ENCODE results near the gene EPB41L3. TPM values are rescaled to one million over a fixed set of nuclear protein-coding genes. Genes with fewer than 3 reads are reported as not detected.

Gene EPB41L3
- total RNA-seq, 1 donor from 2014 or later, result 1.6 TPM

- no peak for DNase-seq (ENCODE audit: low spot score)
- H3K27me3 Mint-ChIP-seq (ENCODE audit: low read depth), result no peaks in the 10 kb centered on the region
- no peak overlapping the region for H3K27ac Mint-ChIP-seq
- no peaks in the 10 kb centered on the region for H3K9me3 Mint-ChIP-seq
- no peaks in the 10 kb centered on the region for H3K4me1 Mint-ChIP-seq (ENCODE audit: low read depth)
- H3K36me3 Mint-ChIP-seq (ENCODE audit: low read depth), result no peaks in the 10 kb centered on the region
- intact Hi-C loops (cut with micrococcal nuclease), result no loop called here
- no peak overlapping the region for H3K4me3 Mint-ChIP-seq (ENCODE audit: low read depth)
Observed at GRCh38 chr18:5425721-5426120, 118.1 kb downstream of the EPB41L3 start.

- DNase-seq (ENCODE audit: low spot score), result no peak
- no peak overlapping the region for H3K27ac Mint-ChIP-seq
- no peaks in the 10 kb centered on the region for H3K9me3 Mint-ChIP-seq
- H3K4me1 Mint-ChIP-seq (ENCODE audit: low read depth), result no peaks in the 10 kb centered on the region
- no peak overlapping the region for H3K4me3 Mint-ChIP-seq (ENCODE audit: low read depth)
- intact Hi-C loops (cut with micrococcal nuclease), result no loop called here
- no peaks in the 10 kb centered on the region for H3K36me3 Mint-ChIP-seq (ENCODE audit: low read depth)
- no peaks in the 10 kb centered on the region for H3K27me3 Mint-ChIP-seq (ENCODE audit: low read depth)
Observed at GRCh38 chr18:5424903-5425664, 118.7 kb downstream of the EPB41L3 start.

GRCh38 chr18:5422626-5423025 is 121.2 kb downstream of the EPB41L3 start:
- Mint-ChIP-seq H3K4me1 (ENCODE audit: low read depth) (no peaks in the 10 kb centered on the region), H3K36me3 (ENCODE audit: low read depth) (no peaks in the 10 kb centered on the region), H3K27me3 (ENCODE audit: low read depth) (peaks cover 1% of the 10 kb centered on the region), H3K9me3 (no peaks in the 10 kb centered on the region), H3K27ac (no peak overlapping the region), H3K4me3 (ENCODE audit: low read depth) (no peak overlapping the region)
- intact Hi-C loops (cut with micrococcal nuclease), result no loop called here
- DNase-seq (ENCODE audit: low spot score), result no peak

DNA sequence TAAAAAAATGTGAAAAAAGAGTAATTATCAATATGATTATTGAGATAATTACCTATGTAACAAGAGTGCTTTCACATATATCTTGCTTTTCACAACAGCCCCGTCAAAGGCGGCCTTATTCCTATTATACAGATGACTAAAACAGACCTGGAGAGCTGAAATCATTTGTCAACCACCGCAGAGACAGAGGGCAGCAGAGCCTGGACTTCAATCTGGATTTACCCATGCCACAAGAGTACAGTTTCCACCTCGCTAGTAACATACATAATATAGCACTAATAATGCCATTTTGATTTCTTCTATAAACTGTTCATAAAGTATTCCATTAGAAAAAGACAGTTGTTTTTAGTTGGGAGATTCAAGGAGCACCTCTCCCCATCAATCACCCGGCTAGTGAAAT is 121.8 kb downstream of the EPB41L3 start:
- H3K9me3 Mint-ChIP-seq, result no peaks in the 10 kb centered on the region
- H3K27ac Mint-ChIP-seq, result no peak overlapping the region
- no peaks in the 10 kb centered on the region for H3K36me3 Mint-ChIP-seq (ENCODE audit: low read depth)
- peaks cover 1% of the 10 kb centered on the region for H3K27me3 Mint-ChIP-seq (ENCODE audit: low read depth)
- no peak for DNase-seq (ENCODE audit: low spot score)
- H3K4me3 Mint-ChIP-seq (ENCODE audit: low read depth), result no peak overlapping the region
- H3K4me1 Mint-ChIP-seq (ENCODE audit: low read depth), result no peaks in the 10 kb centered on the region
- intact Hi-C loops (cut with micrococcal nuclease), result no loop called here

DNA sequence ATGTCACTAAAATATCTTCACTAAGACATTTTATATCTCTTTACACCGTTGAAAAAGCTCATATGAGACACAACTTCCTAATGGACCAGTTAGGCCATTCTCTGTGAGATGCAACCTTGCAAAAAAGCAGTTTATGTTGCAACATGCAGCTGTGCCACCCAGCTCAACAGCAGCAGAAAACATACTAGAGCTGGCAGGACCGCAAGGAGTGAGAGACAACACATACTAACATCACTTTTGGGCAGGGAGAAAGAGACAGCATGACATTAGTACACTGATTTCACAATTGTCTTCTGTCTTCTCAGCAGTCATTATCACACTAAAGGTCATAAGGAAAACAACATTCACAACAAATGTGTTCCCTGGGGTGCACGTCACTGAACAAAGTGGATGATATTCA is 122.9 kb downstream of the EPB41L3 start:
- H3K9me3 Mint-ChIP-seq, result no peaks in the 10 kb centered on the region
- no peak overlapping the region for H3K4me3 Mint-ChIP-seq (ENCODE audit: low read depth)
- H3K27me3 Mint-ChIP-seq (ENCODE audit: low read depth), result peaks cover 1% of the 10 kb centered on the region
- no peak for DNase-seq (ENCODE audit: low spot score)
- H3K27ac Mint-ChIP-seq, result no peak overlapping the region
- intact Hi-C loops (cut with micrococcal nuclease), result no loop called here
- no peaks in the 10 kb centered on the region for H3K4me1 Mint-ChIP-seq (ENCODE audit: low read depth)
- no peaks in the 10 kb centered on the region for H3K36me3 Mint-ChIP-seq (ENCODE audit: low read depth)

DNA sequence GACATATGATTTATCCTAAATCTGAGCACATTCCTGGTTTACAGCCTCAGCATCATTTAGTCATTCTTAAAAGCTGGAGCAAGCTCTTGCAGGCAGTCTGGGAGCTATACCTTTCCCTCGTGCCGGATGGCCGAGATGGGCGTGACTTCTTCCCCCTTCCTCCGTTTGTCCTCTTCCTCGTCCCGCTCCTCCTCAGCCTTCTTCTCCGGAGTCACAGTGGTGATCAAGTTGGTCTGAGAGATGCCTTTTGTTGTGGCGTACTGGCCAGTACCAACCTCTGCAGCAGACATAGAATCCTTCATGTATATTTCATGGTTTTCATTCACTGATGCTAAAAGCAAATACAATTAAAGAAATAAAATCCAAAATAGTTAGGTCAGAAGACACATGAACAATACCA is 124.2 kb downstream of the EPB41L3 start:
- Mint-ChIP-seq H3K36me3 (ENCODE audit: low read depth) (no peaks in the 10 kb centered on the region), H3K4me1 (ENCODE audit: low read depth) (no peaks in the 10 kb centered on the region), H3K9me3 (no peaks in the 10 kb centered on the region), H3K4me3 (ENCODE audit: low read depth) (no peak overlapping the region), H3K27ac (no peak overlapping the region), H3K27me3 (ENCODE audit: low read depth) (peaks cover 1% of the 10 kb centered on the region)
- intact Hi-C loops (cut with micrococcal nuclease), result no loop called here
- DNase-seq (ENCODE audit: low spot score), result no peak

DNA sequence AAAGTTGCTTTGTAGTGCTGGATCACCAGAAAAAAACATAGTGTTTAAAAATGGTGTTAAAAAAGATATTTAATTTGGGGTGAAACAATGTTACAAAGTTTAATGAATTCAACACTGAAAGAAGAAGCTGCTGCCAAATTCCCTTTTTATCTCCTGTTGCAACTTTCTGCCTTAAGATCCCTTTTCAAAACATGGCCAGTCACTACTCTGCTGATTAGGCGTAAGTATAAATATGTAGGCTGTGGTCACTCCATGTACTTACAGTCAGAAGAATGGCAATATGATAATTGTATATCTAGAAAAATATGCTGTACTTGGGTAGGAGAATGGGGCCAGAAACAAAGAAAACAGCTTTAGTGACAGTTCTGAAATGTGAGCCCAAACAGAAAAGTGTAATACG is 124.8 kb downstream of the EPB41L3 start:
- Mint-ChIP-seq H3K27me3 (ENCODE audit: low read depth) (peaks cover 1% of the 10 kb centered on the region), H3K36me3 (ENCODE audit: low read depth) (no peaks in the 10 kb centered on the region), H3K9me3 (no peaks in the 10 kb centered on the region), H3K4me1 (ENCODE audit: low read depth) (no peaks in the 10 kb centered on the region), H3K4me3 (ENCODE audit: low read depth) (no peak overlapping the region), H3K27ac (no peak overlapping the region)
- DNase-seq (ENCODE audit: low spot score), result no peak
- intact Hi-C loops (cut with micrococcal nuclease), result no loop called here

- intact Hi-C loops (cut with micrococcal nuclease), result no loop called here
- Mint-ChIP-seq H3K4me1 (ENCODE audit: low read depth) (no peaks in the 10 kb centered on the region), H3K27ac (no peak overlapping the region), H3K36me3 (ENCODE audit: low read depth) (no peaks in the 10 kb centered on the region), H3K9me3 (no peaks in the 10 kb centered on the region), H3K27me3 (ENCODE audit: low read depth) (peaks cover 1% of the 10 kb centered on the region), H3K4me3 (ENCODE audit: low read depth) (no peak overlapping the region)
- DNase-seq (ENCODE audit: low spot score), result no peak
Observed at GRCh38 chr18:5417342-5417741, 126.5 kb downstream of the EPB41L3 start.

DNA sequence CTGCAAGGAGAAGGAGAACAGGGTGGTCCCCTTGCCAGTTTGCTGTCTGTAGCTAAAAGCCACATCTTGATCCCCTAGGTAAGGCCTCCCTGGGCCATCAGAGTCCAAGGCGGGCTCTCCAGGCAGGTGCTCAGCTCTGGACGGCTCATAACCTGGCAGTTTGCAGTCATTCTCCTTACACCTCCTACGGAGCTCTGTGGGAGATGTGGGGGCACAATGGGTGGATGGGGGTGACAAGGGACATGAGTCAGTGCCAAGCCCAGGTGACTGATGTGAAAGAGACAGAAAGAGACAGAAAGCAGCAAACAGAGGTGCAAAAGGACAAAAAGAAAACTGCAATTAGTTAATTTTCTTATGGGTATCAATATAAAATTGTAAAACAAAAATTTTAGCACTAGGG is 127.7 kb downstream of the EPB41L3 start:
- DNase-seq (ENCODE audit: low spot score), result no peak
- no peaks in the 10 kb centered on the region for H3K9me3 Mint-ChIP-seq
- no peaks in the 10 kb centered on the region for H3K36me3 Mint-ChIP-seq (ENCODE audit: low read depth)
- H3K27me3 Mint-ChIP-seq (ENCODE audit: low read depth), result peaks cover 1% of the 10 kb centered on the region
- H3K4me1 Mint-ChIP-seq (ENCODE audit: low read depth), result no peaks in the 10 kb centered on the region
- intact Hi-C loops (cut with micrococcal nuclease), result no loop called here
- H3K27ac Mint-ChIP-seq, result no peak overlapping the region
- H3K4me3 Mint-ChIP-seq (ENCODE audit: low read depth), result no peak overlapping the region

DNA sequence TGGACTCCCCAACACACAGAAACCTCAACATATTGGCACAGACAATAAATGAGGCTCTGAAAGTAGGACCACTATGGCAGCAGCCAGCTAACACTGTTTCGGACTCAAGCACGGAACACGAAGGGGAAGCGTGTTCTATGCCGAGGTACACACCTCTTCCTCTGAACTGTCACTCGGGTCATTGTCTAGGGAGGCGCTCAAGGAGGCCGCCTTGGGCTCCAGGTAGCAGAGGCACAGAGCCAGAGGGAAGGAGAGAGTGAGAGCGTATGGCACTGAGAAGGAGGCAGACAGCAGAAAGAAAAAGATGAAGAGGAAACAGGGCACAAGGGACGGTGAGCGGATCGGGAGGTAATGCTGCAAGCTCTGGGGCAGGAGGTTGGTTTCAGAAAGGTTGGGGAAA is 128.1 kb downstream of the EPB41L3 start:
- no peaks in the 10 kb centered on the region for H3K36me3 Mint-ChIP-seq (ENCODE audit: low read depth)
- H3K4me3 Mint-ChIP-seq (ENCODE audit: low read depth), result no peak overlapping the region
- no peak overlapping the region for H3K27ac Mint-ChIP-seq
- peaks cover 1% of the 10 kb centered on the region for H3K27me3 Mint-ChIP-seq (ENCODE audit: low read depth)
- intact Hi-C loops (cut with micrococcal nuclease), result no loop called here
- H3K9me3 Mint-ChIP-seq, result no peaks in the 10 kb centered on the region
- DNase-seq (ENCODE audit: low spot score), result no peak
- H3K4me1 Mint-ChIP-seq (ENCODE audit: low read depth), result no peaks in the 10 kb centered on the region

GRCh38 chr18:5415031-5415430 is 128.8 kb downstream of the EPB41L3 start:
- Mint-ChIP-seq H3K36me3 (ENCODE audit: low read depth) (no peaks in the 10 kb centered on the region), H3K27me3 (ENCODE audit: low read depth) (peaks cover 1% of the 10 kb centered on the region), H3K4me1 (ENCODE audit: low read depth) (no peaks in the 10 kb centered on the region), H3K4me3 (ENCODE audit: low read depth) (no peak overlapping the region), H3K27ac (no peak overlapping the region), H3K9me3 (no peaks in the 10 kb centered on the region)
- no peak for DNase-seq (ENCODE audit: low spot score)
- intact Hi-C loops (cut with micrococcal nuclease), result no loop called here

DNA sequence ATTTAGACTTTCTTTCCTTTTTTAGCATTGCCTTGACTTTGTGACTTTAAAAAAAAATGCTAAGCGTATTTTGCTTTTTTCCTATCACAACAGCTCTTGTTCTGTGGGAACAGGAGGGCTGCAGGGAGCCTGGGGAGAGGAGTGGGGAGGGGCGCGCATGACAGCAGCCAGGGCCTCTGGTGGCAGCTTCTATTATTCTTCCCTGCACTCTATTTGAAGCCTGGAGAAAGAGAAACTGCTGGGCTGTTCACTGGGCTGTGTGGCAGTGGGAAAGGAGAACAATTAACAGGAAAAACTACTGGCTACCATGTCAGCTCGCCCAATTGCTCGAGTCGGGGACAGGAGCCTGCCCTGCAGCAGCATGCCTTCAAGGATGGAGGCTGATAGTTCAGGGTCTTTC is 129.3 kb downstream of the EPB41L3 start:
- no peaks in the 10 kb centered on the region for H3K36me3 Mint-ChIP-seq (ENCODE audit: low read depth)
- no peak for DNase-seq (ENCODE audit: low spot score)
- H3K4me1 Mint-ChIP-seq (ENCODE audit: low read depth), result no peaks in the 10 kb centered on the region
- no peak overlapping the region for H3K4me3 Mint-ChIP-seq (ENCODE audit: low read depth)
- no peaks in the 10 kb centered on the region for H3K9me3 Mint-ChIP-seq
- intact Hi-C loops (cut with micrococcal nuclease), result no loop called here
- H3K27me3 Mint-ChIP-seq (ENCODE audit: low read depth), result no peaks in the 10 kb centered on the region
- H3K27ac Mint-ChIP-seq, result no peak overlapping the region

DNA sequence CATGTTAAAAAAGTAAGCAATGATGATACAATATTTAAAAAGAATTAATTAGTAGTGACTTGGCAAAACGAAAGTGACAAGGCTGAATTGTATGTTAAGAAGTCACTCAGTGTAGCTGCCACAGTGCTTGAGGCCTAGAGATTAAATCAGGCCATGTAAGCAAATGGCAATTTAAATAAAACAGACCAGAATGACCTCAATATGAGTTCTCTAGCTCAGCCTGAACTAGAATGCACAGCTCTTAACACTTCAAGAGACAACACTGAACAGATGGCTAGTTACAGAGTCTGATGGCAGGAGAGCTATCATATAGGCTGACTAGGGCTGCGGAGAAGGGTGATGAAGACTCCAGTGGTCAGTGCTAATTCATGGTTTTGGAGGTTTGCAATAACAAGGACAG is 130.3 kb downstream of the EPB41L3 start:
- intact Hi-C loops (cut with micrococcal nuclease), result no loop called here
- no peaks in the 10 kb centered on the region for H3K36me3 Mint-ChIP-seq (ENCODE audit: low read depth)
- no peak overlapping the region for H3K4me3 Mint-ChIP-seq (ENCODE audit: low read depth)
- no peaks in the 10 kb centered on the region for H3K9me3 Mint-ChIP-seq
- no peaks in the 10 kb centered on the region for H3K27me3 Mint-ChIP-seq (ENCODE audit: low read depth)
- H3K27ac Mint-ChIP-seq, result no peak overlapping the region
- no peak for DNase-seq (ENCODE audit: low spot score)
- H3K4me1 Mint-ChIP-seq (ENCODE audit: low read depth), result no peaks in the 10 kb centered on the region

GRCh38 chr18:5410582-5410981 is 133.2 kb downstream of the EPB41L3 start:
- no peak overlapping the region for H3K4me3 Mint-ChIP-seq (ENCODE audit: low read depth)
- intact Hi-C loops (cut with micrococcal nuclease), result no loop called here
- H3K36me3 Mint-ChIP-seq (ENCODE audit: low read depth), result no peaks in the 10 kb centered on the region

More at GRCh38 chr18:5410582-5410981, 133.2 kb downstream of the EPB41L3 start:
- no peaks in the 10 kb centered on the region for H3K9me3 Mint-ChIP-seq
- no peak for DNase-seq (ENCODE audit: low spot score)
- H3K4me1 Mint-ChIP-seq (ENCODE audit: low read depth), result no peaks in the 10 kb centered on the region
- H3K27me3 Mint-ChIP-seq (ENCODE audit: low read depth), result no peaks in the 10 kb centered on the region
- H3K27ac Mint-ChIP-seq, result no peak overlapping the region

Measured in activated T-helper 2 cell treated with anti-CD3 and anti-CD28 coated beads, Interferon-gamma antibody, Interleukin-2, Interleukin-4, amounts not matched to agents 10 μg/mL and 5 μg/mL and 100 μg/mL, durations not matched to agents 14 hours and 24 hours and 36 hours (primary cell).